Neural cell (in vitro differentiated cells): ENCODE results near the gene PRMT9.

Experiments used
- CTCF ChIP-seq: fragments of 450-650 bp; IDR thresholded peaks from 2 replicates; pipeline ENCODE4 v1.5.1; 2014; ENCODE audit warnings: antibody characterized with exemption, mild to moderate bottlenecking, moderate library complexity; ENCODE audit not compliant: poor library complexity, severe bottlenecking
- EP300 ChIP-seq: fragments of 450-650 bp; conservative IDR thresholded peaks from 2 replicates; pipeline ENCODE4 v1.6.1; 2014; ENCODE audit warnings: antibody characterized with exemption, mild to moderate bottlenecking, moderate library complexity; ENCODE audit not compliant: poor library complexity, severe bottlenecking
- EZH2 ChIP-seq: fragments of 200-600, 300-800 bp; shearing (Covaris generic), sonication (generic); IDR thresholded peaks from 2 replicates; pipeline ENCODE4 v1.6.1; 2014; ENCODE audit warnings: antibody characterized with exemption, low read length, borderline replicate concordance, mild to moderate bottlenecking; ENCODE audit not compliant: insufficient read depth, poor library complexity, severe bottlenecking
- POLR2AphosphoS5 ChIP-seq: IDR thresholded peaks from 2 replicates; pipeline ENCODE4 v1.6.1; 2012
- SMC3 ChIP-seq: fragments of 450-650 bp; conservative IDR thresholded peaks from 2 replicates; pipeline ENCODE4 v1.6.1; 2014; ENCODE audit warnings: antibody characterized with exemption, mild to moderate bottlenecking, moderate library complexity; ENCODE audit not compliant: poor library complexity

- TF ChIP-seq CTCF (no peak), EP300 (no peak), EZH2 (no peak), POLR2AphosphoS5 (no peak), SMC3 (no peak)
These were observed 32.4 kb downstream of the PRMT9 start for GRCh38 chr4:147651563-147651962.
